HG03103 (cell line): ENCODE results near the gene RGS5.

Experiments
- ATAC-seq: cut with Tn5 transposase; IDR thresholded peaks from one replicate; pipeline ENCODE4 v1.9.1; 2021; ENCODE audit warnings: low read depth; ENCODE audit not compliant: unreplicated experiment

RGS5 gene

GRCh38 chr1:163186862-163187261 lies 15.9 kb downstream of the RGS5 start:
- ATAC-seq, result no peak

- no peak for ATAC-seq
Measured at GRCh38 chr1:163182330-163182949, 20.3 kb downstream of the RGS5 start.

- ATAC-seq, result no peak
Measured at GRCh38 chr1:163178628-163179027, 24.1 kb downstream of the RGS5 start.

GRCh38 chr1:163176797-163177196 lies 25.9 kb downstream of the RGS5 start:
- ATAC-seq, result no peak

- ATAC-seq, result no peak
Measured at GRCh38 chr1:163174524-163175437, 27.9 kb downstream of the RGS5 start.

- ATAC-seq, result no peak
Measured at GRCh38 chr1:163173121-163173520, 29.6 kb downstream of the RGS5 start.

- no peak for ATAC-seq
Measured at GRCh38 chr1:163172596-163172995, 30.1 kb downstream of the RGS5 start.

- no peak for ATAC-seq
Measured at GRCh38 chr1:163171826-163172225, 30.9 kb downstream of the RGS5 start.

GRCh38 chr1:163170975-163171676 lies 31.6 kb downstream of the RGS5 start:
- ATAC-seq, result no peak

- no peak for ATAC-seq
Measured at GRCh38 chr1:163170331-163170730, 32.4 kb downstream of the RGS5 start.

- ATAC-seq, result no peak
Measured at GRCh38 chr1:163169553-163169952, 33.2 kb downstream of the RGS5 start.

- no peak for ATAC-seq
Measured at GRCh38 chr1:163168053-163168452, 34.7 kb downstream of the RGS5 start.

- ATAC-seq, result no peak
Measured at GRCh38 chr1:163166886-163167555, 35.7 kb downstream of the RGS5 start.

- no peak for ATAC-seq
Measured at GRCh38 chr1:163165119-163165518, 37.6 kb downstream of the RGS5 start.

GRCh38 chr1:163163881-163164582 lies 38.7 kb downstream of the RGS5 start:
- no peak for ATAC-seq

- ATAC-seq, result no peak
Measured at GRCh38 chr1:163163163-163163562, 39.6 kb downstream of the RGS5 start.

- no peak for ATAC-seq
Measured at GRCh38 chr1:163162381-163162914, 40.3 kb downstream of the RGS5 start.

GRCh38 chr1:163161841-163162240 lies 40.9 kb downstream of the RGS5 start:
- no peak for ATAC-seq

- no peak for ATAC-seq
Measured at GRCh38 chr1:163161337-163161736, 41.4 kb downstream of the RGS5 start.

GRCh38 chr1:163155606-163156005 lies 47.1 kb downstream of the RGS5 start:
- no peak for ATAC-seq
